ENCODE results near the gene CPNE4. TPM values are rescaled to one million over a fixed set of nuclear protein-coding genes. Genes with fewer than 3 reads are reported as not detected.
"Not testable (repeated sequence)": the region's sequence is repeated elsewhere in the genome, so short reads cannot be mapped to it uniquely, and the experiment has no call there.

The CPNE4 gene
- total RNA-seq, 2 donors from 2014 or later: 0.31 to 28.0 TPM

- no peak for TF ChIP-seq CTCF (IDR thresholded peaks at IDR 0.05)
- DNase-seq (ENCODE audit: low spot score): no peak
- Histone ChIP-seq H3K27me3 (no peaks in the 10 kb centered on the region), H3K27ac (no peak overlapping the region), H3K4me3 (no peak overlapping the region), H3K36me3 (no peaks in the 10 kb centered on the region), H3K9me3 (peaks cover 0 to 5% of the 10 kb centered on the region in 2 donors), H3K4me1 (no peaks in the 10 kb centered on the region)
These were observed 58.4 kb downstream of the CPNE4 start for GRCh38 chr3:131976448-131976847.

GRCh38 chr3:131975047-131975446 lies 59.8 kb downstream of the CPNE4 start:
- TF ChIP-seq CTCF (IDR thresholded peaks at IDR 0.05): no peak
- Histone ChIP-seq H3K4me3 (no peak overlapping the region), H3K27ac (no peak overlapping the region), H3K27me3 (no peaks in the 10 kb centered on the region), H3K36me3 (no peaks in the 10 kb centered on the region), H3K9me3 (peaks cover 0 to 3% of the 10 kb centered on the region in 2 donors), H3K4me1 (peaks cover 0 to 3% of the 10 kb centered on the region in 2 donors)
- no peak for DNase-seq (ENCODE audit: low spot score)

GRCh38 chr3:131973731-131974130 lies 61.1 kb downstream of the CPNE4 start:
- TF ChIP-seq CTCF (IDR thresholded peaks at IDR 0.05): no peak
- Histone ChIP-seq H3K9me3 (no peaks in the 10 kb centered on the region), H3K4me1 (peaks cover 0 to 5% of the 10 kb centered on the region in 2 donors), H3K4me3 (no peak overlapping the region), H3K36me3 (no peaks in the 10 kb centered on the region), H3K27me3 (no peaks in the 10 kb centered on the region), H3K27ac (no peak overlapping the region)
- DNase-seq (ENCODE audit: low spot score): no peak

GRCh38 chr3:131972550-131972949 lies 62.3 kb downstream of the CPNE4 start:
- Histone ChIP-seq H3K4me3 (no peak overlapping the region), H3K4me1 (peaks cover 0 to 5% of the 10 kb centered on the region in 2 donors), H3K27ac (no peak overlapping the region), H3K9me3 (no peaks in the 10 kb centered on the region), H3K27me3 (no peaks in the 10 kb centered on the region), H3K36me3 (no peaks in the 10 kb centered on the region)
- no peak for TF ChIP-seq CTCF (IDR thresholded peaks at IDR 0.05)
- DNase-seq (ENCODE audit: low spot score): no peak

GRCh38 chr3:131972091-131972490 lies 62.7 kb downstream of the CPNE4 start:
- no peak overlapping the region for H3K4me3 ChIP-seq
- H3K27ac ChIP-seq: no peak overlapping the region
- peaks cover 0 to 5% of the 10 kb centered on the region in 2 donors for H3K4me1 ChIP-seq
- no peaks in the 10 kb centered on the region for H3K9me3 ChIP-seq
- DNase-seq (ENCODE audit: low spot score): no peak
- TF ChIP-seq CTCF (IDR thresholded peaks at IDR 0.05): no peak
- H3K36me3 ChIP-seq: no peaks in the 10 kb centered on the region
- no peaks in the 10 kb centered on the region for H3K27me3 ChIP-seq

GRCh38 chr3:131963442-131963841 lies 71.4 kb downstream of the CPNE4 start:
- H3K27ac ChIP-seq; H3K27me3 ChIP-seq; H3K4me3 ChIP-seq; DNase-seq (ENCODE audit: low spot score); H3K4me1 ChIP-seq; H3K9me3 ChIP-seq; H3K36me3 ChIP-seq: not testable (repeated sequence)
